Esophagus muscularis mucosa (tissue), 3 donors: Measurements from ENCODE around the gene C13orf46.

Experiments
- CTCF ChIP-seq, 3 experiments: fragments of 200-600 bp in 2 of 3; fragments of 450-650 bp in 1 of 3; sonication (generic) in 2 of 3; IDR thresholded peaks; one replicate each; pipeline ENCODE4 v1.5.1; 2017 to 2019; ENCODE audit warnings: antibody characterized with exemption in 3 of 3, mild to moderate bottlenecking in 2 of 3, moderate library complexity in 1 of 3
- POLR2AphosphoS5 ChIP-seq, 2 donors: sonication (generic); formaldehyde crosslinking; IDR thresholded peaks; one replicate each; pipeline ENCODE4 v1.6.1; 2017; ENCODE audit warnings: antibody characterized with exemption in 2 of 2

GRCh38 chr13:113981611-113982295, 7.9 kb upstream of the C13orf46 start:
- no peak for TF ChIP-seq POLR2AphosphoS5 (IDR thresholded peaks at IDR 0.05)
- no peak for TF ChIP-seq CTCF (IDR thresholded peaks at IDR 0.05)
